Islet of Langerhans (tissue), 1 donor: ENCODE results near the gene ABCA13.

Source experiments
- FAIRE-seq: peaks from one replicate; lab custom pipeline; 2011; peaks lifted over from hg19 to GRCh38; lab: Jason Lieb, UNC

Gene ABCA13

GRCh38 chr7:48245751-48246472 lies 74.7 kb downstream of the ABCA13 start:
- FAIRE-seq = no peak

GRCh38 chr7:48249166-48249565 lies 77.9 kb downstream of the ABCA13 start:
- FAIRE-seq = no peak

DNA sequence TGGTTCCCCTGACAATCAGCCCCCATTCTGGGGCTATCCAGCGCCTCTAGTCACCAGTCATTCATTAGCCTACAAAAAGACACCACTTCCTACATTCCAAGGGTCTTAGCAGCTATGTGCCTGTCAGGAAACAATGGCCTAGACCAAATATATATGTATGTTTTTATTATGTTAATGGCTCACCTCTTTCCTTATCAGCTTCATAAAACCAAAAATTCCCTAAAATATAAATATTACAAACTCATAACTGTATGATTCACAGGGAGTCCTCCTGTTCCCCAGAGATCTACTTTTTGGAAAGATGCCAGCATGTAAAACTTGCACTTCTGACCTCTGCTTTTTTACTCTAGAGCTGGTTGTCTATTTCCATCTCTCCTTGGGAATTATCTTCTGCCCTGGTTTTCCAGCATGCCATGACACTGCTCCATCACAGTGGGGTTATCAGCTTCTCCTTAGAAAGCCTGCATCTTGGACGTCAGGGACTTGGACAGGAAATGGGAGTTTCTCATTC lies 79.2 kb downstream of the ABCA13 start:
- no peak for FAIRE-seq

DNA sequence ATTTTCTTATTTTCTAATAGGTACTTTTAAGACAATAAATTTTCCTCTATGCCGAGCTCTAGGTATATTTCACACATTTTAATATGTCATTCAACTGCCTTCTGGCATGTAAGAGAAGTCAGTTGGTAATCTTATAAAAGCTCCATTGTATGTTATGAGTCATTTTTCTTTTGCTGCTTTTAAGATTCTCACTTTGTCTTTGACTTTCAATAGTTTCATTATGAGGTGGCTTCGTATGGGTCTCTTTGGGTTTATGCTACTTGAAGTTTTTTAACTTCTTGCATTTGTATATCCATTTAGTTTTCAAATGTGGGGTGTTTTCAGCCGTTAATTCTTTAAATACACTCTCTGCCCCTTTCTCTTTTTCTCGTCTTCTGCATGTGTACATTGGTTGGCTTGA lies 80.5 kb downstream of the ABCA13 start:
- no peak for FAIRE-seq

DNA sequence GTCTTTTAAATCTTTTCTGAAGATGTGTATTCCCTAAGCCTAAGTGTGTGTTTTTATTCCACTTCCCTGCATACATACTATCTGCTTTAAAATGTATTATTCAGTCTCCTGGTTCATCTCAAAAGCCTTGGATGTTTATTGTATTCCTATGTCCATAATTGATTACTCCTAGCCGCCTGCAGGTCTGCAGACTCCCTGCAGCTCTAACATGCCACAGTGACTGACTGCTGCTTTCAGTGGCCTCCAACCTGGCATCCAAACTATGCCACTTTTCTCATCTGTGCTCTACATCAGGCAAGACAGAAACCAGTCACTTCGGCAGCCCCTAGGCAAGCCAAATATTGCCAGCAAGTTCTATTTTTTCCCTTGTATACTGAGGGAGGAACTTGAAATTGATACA lies 81.7 kb downstream of the ABCA13 start:
- FAIRE-seq = no peak

- FAIRE-seq = no peak
Observed at GRCh38 chr7:48255046-48255445, 83.8 kb downstream of the ABCA13 start.

DNA sequence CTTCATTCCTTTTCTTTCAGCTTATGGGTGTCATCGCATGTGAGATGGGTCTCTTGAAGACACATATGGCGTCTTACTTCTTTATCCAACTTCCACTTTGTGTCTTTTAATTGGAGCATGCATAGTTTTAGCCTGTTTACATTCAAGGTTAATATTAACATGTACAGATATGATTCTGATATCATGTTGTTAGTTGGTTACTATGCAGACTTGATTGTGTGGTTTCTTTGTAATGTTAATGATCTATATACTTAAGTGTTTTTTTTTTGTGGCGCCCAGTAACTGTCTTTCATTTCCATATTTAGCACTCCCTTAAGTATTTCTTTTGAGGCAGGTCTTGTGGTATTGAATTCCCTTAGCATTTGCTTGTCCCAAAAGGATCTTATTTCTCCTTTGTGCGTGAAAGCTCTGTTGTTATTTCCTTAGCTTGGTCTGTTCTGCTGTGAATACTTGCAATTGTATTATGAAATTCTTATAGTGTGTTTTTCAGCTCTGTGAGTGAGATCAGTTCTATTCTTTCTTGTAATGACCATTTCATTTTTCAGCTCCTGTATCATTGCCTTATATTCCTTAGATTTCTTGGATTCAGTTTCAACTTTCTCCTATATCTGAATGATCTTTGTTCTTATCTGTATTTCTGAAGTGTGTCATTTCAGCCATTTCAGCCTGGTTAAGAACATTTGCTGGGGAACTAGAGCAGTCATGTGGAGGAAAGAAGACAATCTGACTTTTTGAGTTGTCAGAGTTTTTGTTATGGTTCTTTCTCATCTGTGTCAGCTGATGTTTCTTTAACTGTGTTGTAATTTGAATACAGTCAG lies 88.4 kb downstream of the ABCA13 start:
- no peak for FAIRE-seq

DNA sequence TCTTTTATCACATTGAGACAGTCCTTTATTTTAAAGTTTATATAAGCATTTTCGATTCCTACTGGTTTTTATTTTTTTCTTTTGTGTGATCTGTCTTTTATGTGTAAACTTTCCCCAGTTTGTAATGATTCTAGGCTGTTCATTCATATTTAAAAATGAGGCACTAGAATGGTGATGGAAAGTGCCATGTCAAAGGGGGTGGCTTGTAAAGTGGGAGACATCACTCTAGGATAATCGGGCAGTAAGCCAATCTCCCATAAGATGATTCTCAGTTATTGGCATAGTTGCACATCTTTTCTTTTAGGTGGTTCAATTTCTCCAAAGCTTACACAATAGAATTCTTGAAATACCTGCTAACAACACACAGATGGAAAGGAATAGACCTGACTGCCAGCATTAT lies 90.4 kb downstream of the ABCA13 start:
- FAIRE-seq = no peak

- FAIRE-seq = no peak
Observed at GRCh38 chr7:48262606-48263310, 91.5 kb downstream of the ABCA13 start.

- no peak for FAIRE-seq
Observed at GRCh38 chr7:48263311-48263650, 92.0 kb downstream of the ABCA13 start.

GRCh38 chr7:48269066-48269465 lies 97.8 kb downstream of the ABCA13 start:
- no peak for FAIRE-seq

DNA sequence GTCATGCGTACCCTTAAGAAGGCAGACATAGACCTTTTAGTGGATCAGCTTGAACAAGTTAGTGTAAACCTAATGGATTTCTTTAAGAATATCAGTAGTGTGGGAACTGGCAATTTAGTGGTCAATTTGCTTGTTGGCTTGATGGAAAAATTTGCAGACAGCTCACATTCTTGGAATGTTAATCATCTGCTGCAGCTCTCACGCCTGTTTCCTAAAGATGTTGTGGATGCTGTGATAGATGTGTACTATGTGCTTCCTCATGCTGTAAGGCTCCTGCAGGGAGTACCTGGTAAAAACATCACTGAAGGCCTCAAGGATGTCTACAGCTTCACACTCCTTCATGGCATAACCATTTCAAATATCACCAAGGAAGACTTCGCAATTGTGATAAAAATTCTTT lies 103.4 kb downstream of the ABCA13 start:
- FAIRE-seq = no peak

DNA sequence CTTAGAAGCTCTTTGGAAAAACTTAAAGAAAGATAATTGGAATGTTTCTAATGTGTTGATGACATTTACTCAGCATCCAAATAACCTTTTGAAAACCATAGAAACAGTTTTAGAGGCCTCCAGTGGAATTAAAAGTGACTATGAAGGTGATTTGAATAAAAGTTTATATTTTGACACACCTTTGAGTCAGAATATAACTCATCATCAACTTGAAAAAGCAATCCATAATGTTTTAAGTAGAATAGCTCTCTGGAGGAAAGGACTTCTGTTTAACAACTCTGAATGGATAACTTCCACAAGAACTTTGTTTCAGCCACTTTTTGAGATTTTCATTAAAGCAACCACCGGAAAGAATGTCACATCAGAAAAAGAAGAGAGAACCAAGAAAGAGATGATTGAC lies 108.2 kb downstream of the ABCA13 start:
- FAIRE-seq = no peak

- no peak for FAIRE-seq
Observed at GRCh38 chr7:48280100-48280499, 108.8 kb downstream of the ABCA13 start.

DNA sequence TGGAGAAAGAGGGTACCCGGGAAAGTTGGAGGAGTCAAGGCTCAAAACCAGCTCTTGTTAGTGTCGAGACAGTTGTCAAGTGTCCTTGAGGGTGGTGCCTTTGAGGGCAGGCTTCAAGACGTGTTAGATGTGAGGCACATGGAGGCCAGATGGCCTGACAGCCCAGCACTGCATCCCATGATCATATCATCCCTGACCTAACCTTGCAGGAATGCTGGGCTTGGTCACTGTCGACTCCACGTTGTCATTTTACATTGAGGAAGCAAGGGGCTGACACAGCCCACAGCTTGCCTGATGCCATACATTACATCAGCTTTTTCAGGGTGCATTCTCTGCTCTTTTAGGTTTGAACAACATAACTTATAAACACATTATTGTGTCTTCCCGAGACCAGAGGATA lies 114.1 kb downstream of the ABCA13 start:
- no peak for FAIRE-seq

GRCh38 chr7:48286836-48287235 lies 115.6 kb downstream of the ABCA13 start:
- no peak for FAIRE-seq

DNA sequence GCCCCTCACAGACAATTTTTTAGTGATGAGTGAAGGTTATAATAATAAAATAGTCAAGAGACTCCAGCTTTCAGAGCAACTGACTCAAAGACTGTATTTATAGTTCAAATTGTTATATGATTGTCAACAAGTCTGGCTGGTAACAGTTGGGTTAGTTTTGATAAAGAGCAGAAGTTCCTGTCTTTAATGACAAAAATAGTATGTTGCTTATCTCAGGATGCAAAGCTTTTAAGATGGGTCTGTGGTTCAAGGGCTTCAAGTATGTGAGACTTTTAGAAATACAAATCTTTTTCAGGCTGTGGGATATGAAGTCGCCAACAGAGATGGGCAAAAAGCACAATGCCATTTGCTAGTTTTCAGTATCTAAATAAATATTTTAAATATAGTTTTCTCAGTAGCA lies 118.4 kb downstream of the ABCA13 start:
- no peak for FAIRE-seq

DNA sequence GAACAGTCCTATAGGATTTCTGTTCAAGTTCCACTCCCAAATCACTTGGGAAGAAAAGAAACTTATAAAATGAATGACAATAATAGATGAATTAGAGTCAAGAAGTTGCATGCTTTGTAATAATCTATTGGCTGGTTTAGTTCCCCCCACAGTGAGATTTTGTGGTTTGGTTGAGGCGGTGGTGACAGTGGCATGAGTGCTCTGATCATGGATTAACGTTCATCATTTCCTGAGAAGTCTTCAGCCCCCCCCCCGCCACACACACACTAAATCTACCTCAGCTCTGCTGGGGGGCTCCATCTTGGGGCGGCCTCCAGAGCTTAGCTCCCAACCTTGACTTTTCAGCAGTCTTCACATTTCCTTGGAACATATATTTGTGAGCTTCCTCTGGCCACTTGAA lies 121.7 kb downstream of the ABCA13 start:
- FAIRE-seq = no peak

DNA sequence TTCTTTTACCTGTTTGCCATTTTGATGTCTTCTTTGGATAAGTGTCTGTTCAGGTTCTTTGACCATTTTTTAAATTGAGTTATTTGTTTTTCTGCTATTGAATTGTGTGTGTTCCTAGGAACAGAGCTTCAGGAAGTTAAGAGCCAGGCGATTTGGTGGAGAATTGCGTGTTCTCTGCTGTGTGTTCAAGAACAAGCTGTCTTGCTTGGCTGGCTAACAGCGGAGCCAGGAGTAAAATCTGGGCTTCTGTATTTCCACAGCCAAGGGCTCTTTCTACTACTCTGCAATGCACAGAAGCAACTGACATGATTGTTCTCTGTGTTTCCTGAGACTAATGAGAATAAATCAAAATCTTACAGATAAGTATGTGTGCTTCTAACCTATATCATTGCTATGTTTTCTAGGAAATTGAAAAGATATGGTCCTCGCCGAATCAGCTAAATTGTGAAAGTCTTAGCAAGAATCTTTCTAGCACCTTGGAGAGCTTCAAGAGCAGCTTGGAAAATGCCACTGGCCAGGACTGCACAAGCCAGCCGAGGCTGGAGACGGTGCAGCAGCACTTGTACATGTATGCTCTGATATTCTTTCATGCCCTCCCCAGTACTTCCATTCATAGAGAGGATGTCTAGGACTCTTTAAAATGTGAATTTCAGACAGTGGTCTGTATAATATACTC lies 124.2 kb downstream of the ABCA13 start:
- no peak for FAIRE-seq

- no peak for FAIRE-seq
Observed at GRCh38 chr7:48296966-48297365, 125.7 kb downstream of the ABCA13 start.

DNA sequence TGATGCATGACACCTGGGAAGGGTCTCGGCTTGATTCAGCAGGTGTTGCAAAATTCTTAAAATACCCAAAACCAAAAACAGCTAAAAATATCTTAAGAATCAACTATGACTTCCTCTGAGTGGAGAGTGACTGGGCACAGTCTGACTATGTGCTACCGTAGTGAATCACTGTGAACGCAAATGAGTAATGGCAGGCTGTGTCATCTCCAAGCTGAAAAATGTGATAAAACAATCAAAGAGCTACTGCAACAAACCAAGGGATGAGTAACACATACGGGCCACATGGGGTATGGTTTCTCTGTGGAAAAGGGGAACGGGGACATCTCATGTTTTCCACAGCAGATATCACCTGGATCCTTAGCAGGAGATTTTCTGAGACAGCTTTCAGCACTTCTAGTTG lies 127.5 kb downstream of the ABCA13 start:
- no peak for FAIRE-seq

- FAIRE-seq = peak; percentile 36
Observed at GRCh38 chr7:48299580-48300169, 128.4 kb downstream of the ABCA13 start.
